HEK293 (cell line): ENCODE data around the gene STRN3.

ENCODE experiments used
- CTCF ChIA-PET: fragments of 350-600 bp; formaldehyde crosslinking; extraction: SDS; loops from one replicate; lab custom pipeline; 2021; ENCODE audit warnings: antibody characterized with exemption; lab: Yijun Ruan, JAX
- POLR2A ChIA-PET: fragments of 300-600 bp; formaldehyde crosslinking; extraction: SDS; loops from one replicate; lab custom pipeline; 2020; ENCODE audit warnings: antibody characterized with exemption, inconsistent platforms; lab: Yijun Ruan, JAX
- H3K27ac ChIP-seq: fragments of 200-500 bp; sonication (Bioruptor generic); 2 replicates; pipeline ENCODE4 v1.5.1; 2014; ENCODE audit warnings: low read depth, low read length, control low read depth, inconsistent platforms; ENCODE audit errors: extremely low read depth
- H3K36me3 ChIP-seq, 2 experiments: fragments of 200-500 bp in 1 of 2; sonication (Bioruptor generic) in 1 of 2; 1 replicate in 1 of 2; 2 replicates in 1 of 2; pipeline ENCODE4 v1.5.1; 2014 to 2017; ENCODE audit warnings: inconsistent platforms in 2 of 2, low read length in 2 of 2; ENCODE audit not compliant: control insufficient read depth in 2 of 2, insufficient read depth in 1 of 2
- H3K4me1 ChIP-seq: fragments of 200-500 bp; sonication (Bioruptor generic); 2 replicates; pipeline ENCODE4 v1.5.1; 2014; ENCODE audit warnings: mild to moderate bottlenecking, low read length, inconsistent platforms; ENCODE audit not compliant: control insufficient read depth, insufficient read depth
- H3K4me3 ChIP-seq: 2 replicates; pipeline ENCODE4 v1.5.1; 2011; ENCODE audit warnings: low read depth, mild to moderate bottlenecking, control low read depth, low read length, moderate library complexity
- H3K9me3 ChIP-seq: fragments of 200-500 bp; sonication (Bioruptor generic); 2 replicates; pipeline ENCODE4 v1.5.1; 2014; ENCODE audit warnings: low read depth, low read length, inconsistent platforms; ENCODE audit not compliant: control insufficient read depth, insufficient read depth
- GLI2 ChIP-seq: fragments of 450-650 bp; formaldehyde crosslinking; IDR thresholded peaks from 2 replicates; pipeline ENCODE4; 2017; ENCODE audit warnings: missing biosample characterization, missing genetic modification characterization, low read depth, borderline replicate concordance
- GLI4 ChIP-seq: fragments of 450-650 bp; formaldehyde crosslinking; IDR thresholded peaks from 2 replicates; pipeline ENCODE4 v1.5.1; 2016; ENCODE audit warnings: missing biosample characterization, missing genetic modification characterization
- MEIS1 ChIP-seq: sonication (generic); formaldehyde crosslinking; IDR thresholded peaks from 2 replicates; pipeline ENCODE4 v1.8.1; 2022; ENCODE audit warnings: missing genetic modification reagents, mild to moderate bottlenecking, borderline replicate concordance
- WT1 ChIP-seq: fragments of 450-650 bp; formaldehyde crosslinking; IDR thresholded peaks from 2 replicates; pipeline ENCODE4 v1.5.1; 2016; ENCODE audit warnings: missing biosample characterization, missing genetic modification characterization
- ZBTB7A ChIP-seq: fragments of 450-650 bp; formaldehyde crosslinking; IDR thresholded peaks from 2 replicates; pipeline ENCODE4 v1.5.1; 2016; ENCODE audit warnings: low read depth, missing biosample characterization, missing genetic modification characterization
- ZFP3 ChIP-seq: fragments of 450-650 bp; formaldehyde crosslinking; IDR thresholded peaks from 2 replicates; pipeline ENCODE4 v1.5.1; 2016; ENCODE audit warnings: low read depth, missing biosample characterization, missing genetic modification characterization
- ZNF133 ChIP-seq: fragments of 450-650 bp; formaldehyde crosslinking; IDR thresholded peaks from 2 replicates; pipeline ENCODE4 v1.5.1; 2016; ENCODE audit warnings: missing biosample characterization, missing genetic modification characterization
- ZNF146 ChIP-seq: fragments of 450-650 bp; formaldehyde crosslinking; IDR thresholded peaks from 2 replicates; pipeline ENCODE4 v1.5.1; 2016; ENCODE audit warnings: missing biosample characterization, missing genetic modification characterization
- ZNF155 ChIP-seq: fragments of 450-650 bp; formaldehyde crosslinking; IDR thresholded peaks from 2 replicates; pipeline ENCODE4 v1.5.1; 2016; ENCODE audit warnings: missing biosample characterization, missing genetic modification characterization
- ZNF202 ChIP-seq: fragments of 450-650 bp; formaldehyde crosslinking; IDR thresholded peaks from 2 replicates; pipeline ENCODE4 v1.5.1; 2016; ENCODE audit warnings: missing biosample characterization, missing genetic modification characterization, borderline replicate concordance
- ZNF24 ChIP-seq: fragments of 450-650 bp; formaldehyde crosslinking; IDR thresholded peaks from 2 replicates; pipeline ENCODE4 v1.5.1; 2016; ENCODE audit warnings: missing biosample characterization, missing genetic modification characterization
- ZNF426 ChIP-seq: fragments of 450-650 bp; formaldehyde crosslinking; IDR thresholded peaks from 2 replicates; pipeline ENCODE4 v1.5.1; 2017; ENCODE audit warnings: missing biosample characterization, missing genetic modification characterization, mild to moderate bottlenecking, inconsistent platforms, moderate library complexity
- ZNF433 ChIP-seq: fragments of 450-650 bp; formaldehyde crosslinking; IDR thresholded peaks from 2 replicates; pipeline ENCODE4 v1.5.1; 2016; ENCODE audit warnings: missing biosample characterization, missing genetic modification characterization, low read depth
- ZNF48 ChIP-seq: fragments of 450-650 bp; formaldehyde crosslinking; IDR thresholded peaks from 2 replicates; pipeline ENCODE4 v1.5.1; 2016; ENCODE audit warnings: missing biosample characterization, missing genetic modification characterization
- ZNF510 ChIP-seq: fragments of 450-650 bp; formaldehyde crosslinking; IDR thresholded peaks from 2 replicates; pipeline ENCODE4 v1.5.1; 2018; ENCODE audit warnings: mild to moderate bottlenecking, missing genetic modification characterization, missing biosample characterization; ENCODE audit not compliant: insufficient replicate concordance
- ZNF585B ChIP-seq: fragments of 450-650 bp; formaldehyde crosslinking; IDR thresholded peaks from 2 replicates; pipeline ENCODE4 v1.5.1; 2016; ENCODE audit warnings: missing biosample characterization, missing genetic modification characterization
- ZNF610 ChIP-seq: fragments of 450-650 bp; formaldehyde crosslinking; IDR thresholded peaks from 2 replicates; pipeline ENCODE4 v1.5.1; 2016; ENCODE audit warnings: missing biosample characterization, missing genetic modification characterization, borderline replicate concordance
- ZNF624 ChIP-seq: fragments of 450-650 bp; formaldehyde crosslinking; IDR thresholded peaks from 2 replicates; pipeline ENCODE4 v1.5.1; 2017; ENCODE audit warnings: missing biosample characterization, missing genetic modification characterization
- ZNF629 ChIP-seq: fragments of 450-650 bp; formaldehyde crosslinking; IDR thresholded peaks from 2 replicates; pipeline ENCODE4 v1.5.1; 2017; ENCODE audit warnings: missing biosample characterization, missing genetic modification characterization
- TF ChIP-seq, protein P1 (sequence below): fragments of 450-650 bp; formaldehyde crosslinking; IDR thresholded peaks from 2 replicates; pipeline ENCODE4 v1.5.1; 2016; ENCODE audit warnings: missing biosample characterization, missing genetic modification characterization
- TF ChIP-seq, protein P2 (sequence below): fragments of 450-650 bp; formaldehyde crosslinking; IDR thresholded peaks from 2 replicates; pipeline ENCODE4 v1.5.1; 2016; ENCODE audit warnings: missing biosample characterization, missing genetic modification characterization
- TF ChIP-seq, protein P3 (sequence below): fragments of 450-650 bp; formaldehyde crosslinking; IDR thresholded peaks from 2 replicates; pipeline ENCODE4 v1.5.1; 2016; ENCODE audit warnings: missing biosample characterization, missing genetic modification characterization, low read depth
- TF ChIP-seq, protein P4 (sequence below): sonication (generic); formaldehyde crosslinking; IDR thresholded peaks from 2 replicates; pipeline ENCODE4 v1.8.1; 2022; ENCODE audit warnings: mild to moderate bottlenecking, moderate library complexity, missing genetic modification reagents
- TF ChIP-seq, protein P5 (sequence below): fragments of 450-650 bp; formaldehyde crosslinking; IDR thresholded peaks from 2 replicates; pipeline ENCODE4 v1.5.1; 2016; ENCODE audit warnings: missing biosample characterization, missing genetic modification characterization
- TF ChIP-seq, protein P6 (sequence below): fragments of 450-650 bp; formaldehyde crosslinking; IDR thresholded peaks from 2 replicates; pipeline ENCODE4; 2016; ENCODE audit warnings: missing biosample characterization, missing genetic modification characterization

Gene STRN3

DNA sequence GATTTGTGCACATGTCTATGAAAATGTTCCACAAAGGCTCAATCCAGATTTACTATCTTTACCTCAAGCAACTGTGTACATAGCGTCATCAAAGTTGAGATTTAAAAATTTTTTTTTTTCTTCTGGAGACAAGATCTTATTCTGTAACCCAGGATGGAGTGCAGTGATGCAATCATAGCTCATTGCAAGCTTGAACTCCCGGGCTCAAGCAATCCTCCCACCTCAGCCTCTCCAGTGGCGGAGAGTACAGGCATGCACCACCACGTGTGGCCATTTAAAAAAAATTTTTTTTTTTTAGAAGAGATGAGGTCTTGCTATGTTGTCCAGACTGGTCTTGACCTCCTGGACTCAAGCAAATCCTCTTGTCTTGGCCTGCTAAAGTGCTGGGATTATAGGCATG lies 149.5 kb downstream of the STRN3 start:
- POLR2A ChIA-PET: no interaction called here

More for the DNA sequence above, 149.5 kb downstream of the STRN3 start:
- Histone ChIP-seq H3K4me3 (no peak overlapping the region), H3K36me3 (peaks cover 32 to 43% of the 10 kb centered on the region in 2 experiments), H3K4me1 (peaks cover 5% of the 10 kb centered on the region; the same call in 1 of the 2 replicates), H3K27ac (no peak overlapping the region), H3K9me3 (no peaks in the 10 kb centered on the region)
- no peak for TF ChIP-seq ZNF426 (tag by site-specific recombination)
- TF ChIP-seq, protein P1, sequence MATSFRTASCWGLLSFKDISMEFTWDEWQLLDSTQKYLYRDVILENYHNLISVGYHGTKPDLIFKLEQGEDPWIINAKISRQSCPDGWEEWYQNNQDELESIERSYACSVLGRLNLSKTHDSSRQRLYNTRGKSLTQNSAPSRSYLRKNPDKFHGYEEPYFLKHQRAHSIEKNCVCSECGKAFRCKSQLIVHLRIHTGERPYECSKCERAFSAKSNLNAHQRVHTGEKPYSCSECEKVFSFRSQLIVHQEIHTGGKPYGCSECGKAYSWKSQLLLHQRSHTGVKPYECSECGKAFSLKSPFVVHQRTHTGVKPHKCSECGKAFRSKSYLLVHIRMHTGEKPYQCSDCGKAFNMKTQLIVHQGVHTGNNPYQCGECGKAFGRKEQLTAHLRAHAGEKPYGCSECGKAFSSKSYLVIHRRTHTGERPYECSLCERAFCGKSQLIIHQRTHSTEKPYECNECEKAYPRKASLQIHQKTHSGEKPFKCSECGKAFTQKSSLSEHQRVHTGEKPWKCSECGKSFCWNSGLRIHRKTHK (tag by site-specific recombination): no peak
- TF ChIP-seq ZNF585B (tag by site-specific recombination): no peak
- TF ChIP-seq ZNF24 (tag by site-specific recombination): no peak
- TF ChIP-seq ZNF510 (tag by site-specific recombination): no peak
- no peak for TF ChIP-seq WT1 (tag by site-specific recombination)
- TF ChIP-seq GLI4: no peak
- no peak for TF ChIP-seq ZNF433
- TF ChIP-seq, protein P2, sequence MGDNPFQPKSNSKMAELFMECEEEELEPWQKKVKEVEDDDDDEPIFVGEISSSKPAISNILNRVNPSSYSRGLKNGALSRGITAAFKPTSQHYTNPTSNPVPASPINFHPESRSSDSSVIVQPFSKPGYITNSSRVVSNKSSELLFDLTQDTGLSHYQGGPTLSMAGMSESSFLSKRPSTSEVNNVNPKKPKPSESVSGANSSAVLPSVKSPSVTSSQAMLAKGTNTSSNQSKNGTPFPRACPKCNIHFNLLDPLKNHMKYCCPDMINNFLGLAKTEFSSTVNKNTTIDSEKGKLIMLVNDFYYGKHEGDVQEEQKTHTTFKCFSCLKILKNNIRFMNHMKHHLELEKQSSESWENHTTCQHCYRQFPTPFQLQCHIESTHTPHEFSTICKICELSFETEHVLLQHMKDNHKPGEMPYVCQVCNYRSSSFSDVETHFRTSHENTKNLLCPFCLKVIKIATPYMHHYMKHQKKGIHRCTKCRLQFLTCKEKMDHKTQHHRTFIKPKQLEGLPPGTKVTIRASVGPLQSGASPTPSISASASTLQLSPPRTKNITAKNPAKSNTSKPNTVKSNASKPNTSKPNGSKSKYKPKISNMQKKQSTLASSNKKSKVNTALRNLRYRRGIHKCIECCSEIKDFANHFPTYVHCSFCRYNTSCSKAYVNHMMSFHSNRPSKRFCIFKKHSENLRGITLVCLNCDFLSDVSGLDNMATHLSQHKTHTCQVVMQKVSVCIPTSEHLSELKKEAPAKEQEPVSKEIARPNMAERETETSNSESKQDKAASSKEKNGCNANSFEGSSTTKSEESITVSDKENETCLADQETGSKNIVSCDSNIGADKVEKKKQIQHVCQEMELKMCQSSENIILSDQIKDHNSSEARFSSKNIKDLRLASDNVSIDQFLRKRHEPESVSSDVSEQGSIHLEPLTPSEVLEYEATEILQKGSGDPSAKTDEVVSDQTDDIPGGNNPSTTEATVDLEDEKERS (tag by site-specific recombination): no peak
- TF ChIP-seq ZNF155: no peak
- TF ChIP-seq GLI2: no peak
- TF ChIP-seq ZBTB7A: no peak
- no peak for TF ChIP-seq ZNF202 (tag by site-specific recombination)
- TF ChIP-seq, protein P3, sequence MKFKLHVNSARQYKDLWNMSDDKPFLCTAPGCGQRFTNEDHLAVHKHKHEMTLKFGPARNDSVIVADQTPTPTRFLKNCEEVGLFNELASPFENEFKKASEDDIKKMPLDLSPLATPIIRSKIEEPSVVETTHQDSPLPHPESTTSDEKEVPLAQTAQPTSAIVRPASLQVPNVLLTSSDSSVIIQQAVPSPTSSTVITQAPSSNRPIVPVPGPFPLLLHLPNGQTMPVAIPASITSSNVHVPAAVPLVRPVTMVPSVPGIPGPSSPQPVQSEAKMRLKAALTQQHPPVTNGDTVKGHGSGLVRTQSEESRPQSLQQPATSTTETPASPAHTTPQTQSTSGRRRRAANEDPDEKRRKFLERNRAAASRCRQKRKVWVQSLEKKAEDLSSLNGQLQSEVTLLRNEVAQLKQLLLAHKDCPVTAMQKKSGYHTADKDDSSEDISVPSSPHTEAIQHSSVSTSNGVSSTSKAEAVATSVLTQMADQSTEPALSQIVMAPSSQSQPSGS (tag by site-specific recombination): peak; percentile 14; the same call in 1 of the 2 replicates
- TF ChIP-seq, protein P4, sequence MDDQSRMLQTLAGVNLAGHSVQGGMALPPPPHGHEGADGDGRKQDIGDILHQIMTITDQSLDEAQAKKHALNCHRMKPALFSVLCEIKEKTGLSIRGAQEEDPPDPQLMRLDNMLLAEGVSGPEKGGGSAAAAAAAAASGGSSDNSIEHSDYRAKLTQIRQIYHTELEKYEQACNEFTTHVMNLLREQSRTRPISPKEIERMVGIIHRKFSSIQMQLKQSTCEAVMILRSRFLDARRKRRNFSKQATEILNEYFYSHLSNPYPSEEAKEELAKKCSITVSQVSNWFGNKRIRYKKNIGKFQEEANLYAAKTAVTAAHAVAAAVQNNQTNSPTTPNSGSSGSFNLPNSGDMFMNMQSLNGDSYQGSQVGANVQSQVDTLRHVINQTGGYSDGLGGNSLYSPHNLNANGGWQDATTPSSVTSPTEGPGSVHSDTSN (CRISPR knock-in tag): no peak
- no peak for TF ChIP-seq MEIS1 (CRISPR knock-in tag)
- no peak for TF ChIP-seq ZNF133 (tag by site-specific recombination)
- peak; percentile 27; the same call in 1 of the 2 replicates for TF ChIP-seq ZNF629 (tag by site-specific recombination)
- TF ChIP-seq, protein P5, sequence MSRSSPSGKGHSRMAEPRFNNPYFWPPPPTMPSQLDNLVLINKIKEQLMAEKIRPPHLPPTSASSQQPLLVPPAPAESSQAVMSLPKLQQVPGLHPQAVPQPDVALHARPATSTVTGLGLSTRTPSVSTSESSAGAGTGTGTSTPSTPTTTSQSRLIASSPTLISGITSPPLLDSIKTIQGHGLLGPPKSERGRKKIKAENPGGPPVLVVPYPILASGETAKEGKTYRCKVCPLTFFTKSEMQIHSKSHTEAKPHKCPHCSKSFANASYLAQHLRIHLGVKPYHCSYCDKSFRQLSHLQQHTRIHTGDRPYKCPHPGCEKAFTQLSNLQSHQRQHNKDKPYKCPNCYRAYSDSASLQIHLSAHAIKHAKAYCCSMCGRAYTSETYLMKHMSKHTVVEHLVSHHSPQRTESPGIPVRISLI (tag by site-specific recombination): 0 out of 2 replicates have a peak, but pooled peaks have one; percentile 34
- no peak for TF ChIP-seq ZNF610 (tag by site-specific recombination)
- TF ChIP-seq, protein P6, sequence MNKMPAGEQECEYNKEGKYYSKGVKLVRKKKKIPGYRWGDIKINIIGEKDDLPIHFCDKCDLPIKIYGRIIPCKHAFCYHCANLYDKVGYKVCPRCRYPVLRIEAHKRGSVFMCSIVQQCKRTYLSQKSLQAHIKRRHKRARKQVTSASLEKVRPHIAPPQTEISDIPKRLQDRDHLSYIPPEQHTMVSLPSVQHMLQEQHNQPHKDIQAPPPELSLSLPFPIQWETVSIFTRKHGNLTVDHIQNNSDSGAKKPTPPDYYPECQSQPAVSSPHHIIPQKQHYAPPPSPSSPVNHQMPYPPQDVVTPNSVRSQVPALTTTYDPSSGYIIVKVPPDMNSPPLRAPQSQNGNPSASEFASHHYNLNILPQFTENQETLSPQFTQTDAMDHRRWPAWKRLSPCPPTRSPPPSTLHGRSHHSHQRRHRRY (tag by site-specific recombination): no peak
- no peak for TF ChIP-seq ZNF48 (tag by site-specific recombination)
- no peak for TF ChIP-seq ZFP3 (tag by site-specific recombination)
- TF ChIP-seq ZNF624 (tag by site-specific recombination): no peak
- TF ChIP-seq ZNF146 (tag by site-specific recombination): no peak
- TF ChIP-seq, all 188 proteins: peak for 3
- CTCF ChIA-PET: interaction anchor here (0.6 to 0.7 kb wide), 2 partner anchors 29 to 234 kb away, joined by 3 to 4 read pairs; no protein-coding TSS in a partner anchor
